ENCODE measurements around the gene LDAH.

LDAH gene

GRCh38 chr2:20638014-20638413, 184.9 kb downstream of the LDAH start:
- TF ChIP-seq CTCF (IDR thresholded peaks at IDR 0.05; ENCODE audit: borderline replicate concordance, control extremely low read depth, extremely low read depth, insufficient read depth, missing control alignments), result no peak
- DNase-seq (ENCODE audit: low spot score), result no peak
- in situ Hi-C loops (cut with MboI; ENCODE audit: low sequenced_read_pairs, unreplicated experiment), result loop anchor here (25.0 kb wide), 2 partner anchors 401 to 501 kb away; partner anchors contain the start of gene SDC1

GRCh38 chr2:20637147-20637546, 185.8 kb downstream of the LDAH start:
- in situ Hi-C loops (cut with MboI; ENCODE audit: low sequenced_read_pairs, unreplicated experiment), result loop anchor here (25.0 kb wide), 2 partner anchors 400 to 500 kb away; partner anchors contain the start of gene SDC1
- DNase-seq (ENCODE audit: low spot score), result no peak
- no peak for TF ChIP-seq CTCF (IDR thresholded peaks at IDR 0.05; ENCODE audit: borderline replicate concordance, control extremely low read depth, extremely low read depth, insufficient read depth, missing control alignments)

GRCh38 chr2:20635675-20636584, 187.0 kb downstream of the LDAH start:
- in situ Hi-C loops (cut with MboI; ENCODE audit: low sequenced_read_pairs, unreplicated experiment), result loop anchor here (25.0 kb wide), 2 partner anchors 399 to 499 kb away; partner anchors contain the start of gene SDC1
- peak; percentile 87 for DNase-seq (ENCODE audit: low spot score)
- TF ChIP-seq CTCF (IDR thresholded peaks at IDR 0.05; ENCODE audit: borderline replicate concordance, control extremely low read depth, extremely low read depth, insufficient read depth, missing control alignments), result peak; percentile 83

- no peak for DNase-seq (ENCODE audit: low spot score)
- TF ChIP-seq CTCF (IDR thresholded peaks at IDR 0.05; ENCODE audit: borderline replicate concordance, control extremely low read depth, extremely low read depth, insufficient read depth, missing control alignments), result no peak
- in situ Hi-C loops (cut with MboI; ENCODE audit: low sequenced_read_pairs, unreplicated experiment), result loop anchor here (25.0 kb wide), 2 partner anchors 398 to 498 kb away; partner anchors contain the start of gene SDC1
Observed at GRCh38 chr2:20635113-20635510, 187.8 kb downstream of the LDAH start.

GRCh38 chr2:20634507-20635112, 188.3 kb downstream of the LDAH start:
- TF ChIP-seq CTCF (IDR thresholded peaks at IDR 0.05; ENCODE audit: borderline replicate concordance, control extremely low read depth, extremely low read depth, insufficient read depth, missing control alignments), result no peak
- no peak for DNase-seq (ENCODE audit: low spot score)
- in situ Hi-C loops (cut with MboI; ENCODE audit: low sequenced_read_pairs, unreplicated experiment), result loop anchor here (25.0 kb wide), 2 partner anchors 397 to 497 kb away; partner anchors contain the start of gene SDC1

Data from GM13976 (cell line).